Measurements from ENCODE around the gene RTN4R.

DNA sequence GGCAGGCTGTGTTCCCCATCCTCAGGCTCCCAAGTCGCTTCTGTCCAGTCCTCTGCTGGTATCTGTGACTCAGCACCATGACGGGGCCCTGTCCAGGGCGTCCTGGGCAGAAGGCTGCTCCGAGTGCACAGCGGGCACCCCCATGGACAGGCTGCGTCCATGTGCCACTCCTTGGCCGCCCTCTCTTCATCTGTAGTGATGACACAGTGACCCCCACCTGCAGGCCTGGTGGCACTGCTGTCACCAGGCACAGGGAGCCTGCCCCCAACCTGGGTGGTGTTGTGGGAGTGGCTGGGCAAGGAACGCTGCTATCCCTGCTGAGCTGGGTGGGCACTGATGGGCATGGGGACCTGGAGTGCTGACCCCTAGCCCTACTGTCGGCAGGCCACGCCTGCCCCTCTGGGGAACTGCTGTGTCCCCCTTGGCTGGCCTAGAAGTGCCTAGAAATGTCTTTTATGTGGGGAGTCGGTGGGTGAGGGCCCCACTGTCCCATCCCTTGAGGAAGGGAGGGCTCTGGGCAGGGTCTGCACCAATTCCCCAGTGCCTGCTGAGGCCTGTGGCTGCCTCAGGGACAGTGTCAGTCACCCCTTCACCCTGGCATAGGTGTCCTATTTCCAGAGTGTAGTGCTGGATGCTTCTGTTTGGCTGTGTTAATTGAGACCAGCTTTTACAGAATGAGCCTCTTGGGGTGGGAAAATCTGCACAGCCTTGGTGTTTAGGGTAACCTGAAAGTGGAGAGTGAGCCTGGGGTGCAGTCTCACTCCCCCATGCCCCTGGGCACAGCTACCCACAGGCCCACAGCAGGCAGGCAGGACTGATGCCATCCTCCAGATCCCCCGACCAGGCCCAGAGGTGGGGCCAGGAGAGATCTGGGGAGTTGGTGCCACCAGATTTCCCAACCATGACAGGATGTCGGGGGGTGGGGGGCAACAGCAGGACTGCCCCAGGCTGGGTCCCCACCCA lies 34.5 kb downstream of the RTN4R start:
- no peak for TF ChIP-seq POLR2A (IDR thresholded peaks at IDR 0.05)
- TF ChIP-seq EP300 (IDR thresholded peaks at IDR 0.05; ENCODE audit: low read depth): no peak
- TF ChIP-seq, protein P1, sequence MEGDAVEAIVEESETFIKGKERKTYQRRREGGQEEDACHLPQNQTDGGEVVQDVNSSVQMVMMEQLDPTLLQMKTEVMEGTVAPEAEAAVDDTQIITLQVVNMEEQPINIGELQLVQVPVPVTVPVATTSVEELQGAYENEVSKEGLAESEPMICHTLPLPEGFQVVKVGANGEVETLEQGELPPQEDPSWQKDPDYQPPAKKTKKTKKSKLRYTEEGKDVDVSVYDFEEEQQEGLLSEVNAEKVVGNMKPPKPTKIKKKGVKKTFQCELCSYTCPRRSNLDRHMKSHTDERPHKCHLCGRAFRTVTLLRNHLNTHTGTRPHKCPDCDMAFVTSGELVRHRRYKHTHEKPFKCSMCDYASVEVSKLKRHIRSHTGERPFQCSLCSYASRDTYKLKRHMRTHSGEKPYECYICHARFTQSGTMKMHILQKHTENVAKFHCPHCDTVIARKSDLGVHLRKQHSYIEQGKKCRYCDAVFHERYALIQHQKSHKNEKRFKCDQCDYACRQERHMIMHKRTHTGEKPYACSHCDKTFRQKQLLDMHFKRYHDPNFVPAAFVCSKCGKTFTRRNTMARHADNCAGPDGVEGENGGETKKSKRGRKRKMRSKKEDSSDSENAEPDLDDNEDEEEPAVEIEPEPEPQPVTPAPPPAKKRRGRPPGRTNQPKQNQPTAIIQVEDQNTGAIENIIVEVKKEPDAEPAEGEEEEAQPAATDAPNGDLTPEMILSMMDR (IDR thresholded peaks at IDR 0.05): no peak
- no peak for TF ChIP-seq POLR2AphosphoS5 (IDR thresholded peaks at IDR 0.05)
